H9 (cell line): Measurements from ENCODE around the gene MATN4. TPM values are rescaled to one million over a fixed set of nuclear protein-coding genes. Genes with fewer than 3 reads are reported as not detected.

Experiments
- DNase-seq: peaks from one replicate; pipeline ENCODE4 v3.0.0-alpha.2; 2017
- H2AFZ ChIP-seq: one replicate; pipeline ENCODE4 v1.6.1; 2013; ENCODE audit warnings: mild to moderate bottlenecking, low read length, control low read depth, moderate library complexity
- H2AK5ac ChIP-seq: 2 replicates; pipeline ENCODE4 v1.6.1; 2013; ENCODE audit warnings: low read length, control low read depth, mixed read lengths; ENCODE audit not compliant: insufficient read length
- H2BK120ac ChIP-seq: one replicate; pipeline ENCODE4 v1.6.1; 2013; ENCODE audit warnings: low read depth, mild to moderate bottlenecking, low read length, control low read depth, inconsistent platforms; ENCODE audit not compliant: poor library complexity, severe bottlenecking
- H2BK12ac ChIP-seq: 2 replicates; pipeline ENCODE4 v1.6.1; 2013; ENCODE audit warnings: low read length, control low read depth, mixed read lengths, low read depth; ENCODE audit not compliant: insufficient read length
- H2BK15ac ChIP-seq: 2 replicates; pipeline ENCODE4 v1.6.1; 2013; ENCODE audit warnings: low read depth, low read length, control low read depth
- H2BK20ac ChIP-seq: one replicate; pipeline ENCODE4 v1.6.1; 2013; ENCODE audit warnings: low read depth, mild to moderate bottlenecking, low read length, control low read depth, inconsistent platforms; ENCODE audit not compliant: poor library complexity, severe bottlenecking
- H2BK5ac ChIP-seq: 2 replicates; pipeline ENCODE4 v1.6.1; 2013; ENCODE audit warnings: low read length, control low read depth, mixed read lengths; ENCODE audit not compliant: insufficient read length
- H3K14ac ChIP-seq: 2 replicates; pipeline ENCODE4 v1.6.1; 2013; ENCODE audit warnings: low read length, control low read depth; ENCODE audit not compliant: insufficient read depth
- H3K18ac ChIP-seq: 2 replicates; pipeline ENCODE4 v1.6.1; 2013; ENCODE audit warnings: low read depth, mild to moderate bottlenecking, mixed read lengths, low read length, control low read depth; ENCODE audit not compliant: insufficient read length
- H3K23ac ChIP-seq: 2 replicates; pipeline ENCODE4 v1.6.1; 2013; ENCODE audit warnings: low read length, control low read depth, mixed read lengths, low read depth; ENCODE audit not compliant: insufficient read length
- H3K23me2 ChIP-seq: 2 replicates; pipeline ENCODE4 v1.6.1; 2013; ENCODE audit warnings: low read depth, mild to moderate bottlenecking, mixed read lengths, low read length, control low read depth; ENCODE audit not compliant: insufficient read length, poor library complexity, severe bottlenecking
- H3K27ac ChIP-seq: 2 replicates; pipeline ENCODE4 v1.5.1; 2013; ENCODE audit warnings: low read length, control low read depth, mixed read lengths, low read depth; ENCODE audit not compliant: insufficient read length
- H3K27me3 ChIP-seq: 2 replicates; pipeline ENCODE4 v1.6.1; 2013; ENCODE audit warnings: low read length, control low read depth, inconsistent platforms; ENCODE audit not compliant: insufficient read depth
- H3K4ac ChIP-seq: 2 replicates; pipeline ENCODE4 v1.6.1; 2013; ENCODE audit warnings: low read depth, mild to moderate bottlenecking, control low read depth, inconsistent platforms, low read length, moderate library complexity
- H3K4me1 ChIP-seq: 2 replicates; pipeline ENCODE4 v1.6.1; 2013; ENCODE audit warnings: low read length, control low read depth, inconsistent platforms; ENCODE audit not compliant: insufficient read depth
- H3K4me2 ChIP-seq: 2 replicates; pipeline ENCODE4 v1.6.1; 2013; ENCODE audit warnings: low read length, control low read depth, mixed read lengths; ENCODE audit not compliant: insufficient read length, insufficient read depth
- H3K56ac ChIP-seq: 2 replicates; pipeline ENCODE4 v1.6.1; 2013; ENCODE audit warnings: low read depth, mild to moderate bottlenecking, mixed read lengths, low read length, control low read depth; ENCODE audit not compliant: insufficient read length
- H3K79me1 ChIP-seq: 2 replicates; pipeline ENCODE4 v1.6.1; 2013; ENCODE audit warnings: low read depth, mild to moderate bottlenecking, moderate library complexity, low read length, control low read depth, inconsistent platforms; ENCODE audit not compliant: insufficient read depth, poor library complexity, severe bottlenecking
- H3K79me2 ChIP-seq: 2 replicates; pipeline ENCODE4 v1.6.1; 2013; ENCODE audit warnings: low read length, control low read depth, inconsistent platforms; ENCODE audit not compliant: insufficient read depth
- H3K9ac ChIP-seq: 2 replicates; pipeline ENCODE4 v1.6.1; 2013; ENCODE audit warnings: low read length, control low read depth, mixed read lengths; ENCODE audit not compliant: insufficient read length; ENCODE audit errors: extremely low read depth
- H3K9me3 ChIP-seq: one replicate; pipeline ENCODE4 v1.6.1; 2013; ENCODE audit warnings: low read depth, low read length, inconsistent platforms; ENCODE audit not compliant: control insufficient read depth
- H3T11ph ChIP-seq: one replicate; pipeline ENCODE4 v1.6.1; 2013; ENCODE audit warnings: mild to moderate bottlenecking, low read length, control low read depth, inconsistent platforms
- H4K20me1 ChIP-seq: one replicate; pipeline ENCODE4 v1.6.1; 2013; ENCODE audit not compliant: control insufficient read depth, insufficient read length, insufficient read depth
- H4K5ac ChIP-seq: 2 replicates; pipeline ENCODE4 v1.6.1; 2013; ENCODE audit warnings: low read depth, mild to moderate bottlenecking, mixed read lengths, low read length, control low read depth; ENCODE audit not compliant: insufficient read length
- H4K8ac ChIP-seq: replicated peaks from 2 replicates; pipeline ENCODE4 v1.6.1; 2013; ENCODE audit warnings: low read length, control low read depth, mixed read lengths, low read depth; ENCODE audit not compliant: insufficient read length
- H4K91ac ChIP-seq: 2 replicates; pipeline ENCODE4 v1.6.1; 2013; ENCODE audit warnings: low read depth, mild to moderate bottlenecking, moderate library complexity, mixed read lengths, low read length, control low read depth; ENCODE audit not compliant: insufficient read length
- H3K27ac Mint-ChIP-seq, 3 experiments: 2 replicates in 2 of 3; 3 replicates in 1 of 3; pipeline ENCODE4 v1.8.0; 2020 to 2021; ENCODE audit warnings: mixed read lengths in 3 of 3, mild to moderate bottlenecking in 1 of 3, moderate library complexity in 1 of 3
- H3K27me3 Mint-ChIP-seq: 2 replicates; pipeline ENCODE4 v1.8.0; 2021; ENCODE audit warnings: low read depth, mild to moderate bottlenecking, moderate library complexity, mixed read lengths
- H3K36me3 Mint-ChIP-seq, 3 experiments: 2 replicates in 2 of 3; 3 replicates in 1 of 3; pipeline ENCODE4 v1.8.0; 2020 to 2021; ENCODE audit warnings: low read depth in 3 of 3, mixed read lengths in 3 of 3; ENCODE audit not compliant: insufficient read depth in 1 of 3
- H3K4me1 Mint-ChIP-seq, 2 experiments: 2 replicates each; pipeline ENCODE4 v1.8.0; 2020; ENCODE audit warnings: mixed read lengths in 2 of 2
- H3K4me3 Mint-ChIP-seq, 2 experiments: 2 replicates in 1 of 2; 3 replicates in 1 of 2; pipeline ENCODE4 v1.8.0; 2020 to 2021; ENCODE audit warnings: mild to moderate bottlenecking in 2 of 2, mixed read lengths in 2 of 2, moderate library complexity in 1 of 2
- H3K9me3 Mint-ChIP-seq, 2 experiments: 2 replicates in 1 of 2; 3 replicates in 1 of 2; pipeline ENCODE4 v1.8.0; 2020; ENCODE audit warnings: mild to moderate bottlenecking in 2 of 2, mixed read lengths in 2 of 2, moderate library complexity in 1 of 2
- CTCF ChIP-seq: fragments of 200-600 bp; sonication (generic); conservative IDR thresholded peaks from 3 replicates; pipeline ENCODE4 v1.8.0; 2021; ENCODE audit warnings: antibody characterized with exemption, mild to moderate bottlenecking
- WGBS: extraction: QIAGEN DNeasy Blood & Tissue Kit; methylation state at CpG from one replicate; pipeline ENCODE4 v1.1.7; 2013; ENCODE audit warnings: missing lambda C conversion rate, low lambda C conversion rate, mixed read lengths; ENCODE audit not compliant: insufficient read length; ENCODE audit errors: extremely low coverage; 5-methylcytosine and 5-hydroxymethylcytosine counted together
- total RNA-seq: library from RNA; stranded (reverse); gene quantifications from 2 replicates; pipeline ENCODE4 v1.2.1, GENCODE V29; 2021

The MATN4 gene
- total RNA-seq, 1 experiment from 2014 or later = 0.11 TPM

GRCh38 chr20:45294659-45295058, 13.4 kb downstream of the MATN4 start:
- Histone ChIP-seq H3K18ac (no peak overlapping the region), H3K23me2 (peaks cover 13% of the 10 kb centered on the region), H2BK15ac (no peak overlapping the region), H4K20me1 (no peaks in the 10 kb centered on the region), H4K5ac (no peak overlapping the region), H3K9ac (no peak overlapping the region), H3K79me2 (no peaks in the 10 kb centered on the region), H2BK20ac (no peak overlapping the region), H3K23ac (no peak overlapping the region), H3K27ac (no peak overlapping the region), H3K27me3 (peaks cover 5% of the 10 kb centered on the region; the same call in 1 of the 2 replicates), H2BK12ac (no peak overlapping the region), H2BK120ac (no peak overlapping the region), H3K79me1 (no peaks in the 10 kb centered on the region), H3K14ac (no peak overlapping the region), H4K8ac (no peak overlapping the region), H3T11ph (no peak overlapping the region), H3K4me1 (peaks cover 2% of the 10 kb centered on the region; the same call in 1 of the 2 replicates), H3K56ac (no peak overlapping the region), H3K4me2 (no peak overlapping the region), H4K91ac (no peak overlapping the region), H2BK5ac (no peak overlapping the region), H3K4ac (no peak overlapping the region), H2AFZ (no peak overlapping the region), H2AK5ac (no peak overlapping the region), H3K9me3 (no peaks in the 10 kb centered on the region)
- no peak for TF ChIP-seq CTCF
- Mint-ChIP-seq H3K9me3 (peaks cover 21% of the 10 kb centered on the region in 2 experiments), H3K27me3 (peaks cover 63% of the 10 kb centered on the region), H3K4me3 (no peak overlapping the region), H3K4me1 (peaks cover 8 to 13% of the 10 kb centered on the region in 2 experiments), H3K27ac (no peak overlapping the region), H3K36me3 (peaks cover 5 to 15% (median 9%) of the 10 kb centered on the region in 3 experiments; a peak in 6 of 7 replicates)
- no peak for DNase-seq
- WGBS = no CpG with 5 or more reads among the region's 1 CpG
